ENCODE measurements around the gene PPFIA3. TPM values are rescaled to one million over a fixed set of nuclear protein-coding genes. Genes with fewer than 3 reads are reported as not detected.

PPFIA3 gene
- total RNA-seq, 1 experiment from 2014 or later: 19.1 TPM

GRCh38 chr19:49102303-49102702 lies 17.0 kb upstream of the PPFIA3 start:
- Histone ChIP-seq H2BK12ac (ENCODE audit: insufficient read length, low read depth, low read length) (no peak overlapping the region), H4K91ac (ENCODE audit: insufficient read length, low read depth, low read length) (no peak overlapping the region), H4K20me1 (ENCODE audit: control insufficient read depth, insufficient read depth, insufficient read length) (no peaks in the 10 kb centered on the region), H3K9ac (ENCODE audit: extremely low read depth, insufficient read length, low read length) (no peak overlapping the region), H2AFZ (ENCODE audit: low read length) (no peak overlapping the region), H2BK5ac (ENCODE audit: insufficient read length, low read length) (no peak overlapping the region), H3K79me1 (ENCODE audit: insufficient read depth, low read depth, low read length, poor library complexity, severe bottlenecking) (no peaks in the 10 kb centered on the region), H4K5ac (ENCODE audit: insufficient read length, low read depth, low read length) (no peak overlapping the region), H3K9me3 (ENCODE audit: control insufficient read depth, low read depth, low read length) (no peaks in the 10 kb centered on the region), H4K8ac (replicated peaks; ENCODE audit: insufficient read length, low read depth, low read length) (no peak overlapping the region), H3K18ac (ENCODE audit: insufficient read length, low read depth, low read length) (no peak overlapping the region), H3K4me1 (ENCODE audit: insufficient read depth, low read length) (no peaks in the 10 kb centered on the region), H3K4me2 (ENCODE audit: insufficient read depth, insufficient read length, low read length) (no peak overlapping the region), H2BK20ac (ENCODE audit: low read depth, low read length, poor library complexity, severe bottlenecking) (no peak overlapping the region), H3K27me3 (ENCODE audit: insufficient read depth, low read length) (no peaks in the 10 kb centered on the region), H3K23me2 (ENCODE audit: insufficient read length, low read depth, low read length, poor library complexity, severe bottlenecking) (no peaks in the 10 kb centered on the region), H3K14ac (ENCODE audit: insufficient read depth, low read length) (no peak overlapping the region), H3K56ac (ENCODE audit: insufficient read length, low read depth, low read length) (no peak overlapping the region), H3T11ph (ENCODE audit: low read length) (no peak overlapping the region), H3K23ac (ENCODE audit: insufficient read length, low read depth, low read length) (no peak overlapping the region), H2AK5ac (ENCODE audit: insufficient read length, low read length) (no peak overlapping the region), H2BK15ac (ENCODE audit: low read depth, low read length) (no peak overlapping the region), H2BK120ac (ENCODE audit: low read depth, low read length, poor library complexity, severe bottlenecking) (no peak overlapping the region), H3K79me2 (ENCODE audit: insufficient read depth, low read length) (no peaks in the 10 kb centered on the region), H3K27ac (ENCODE audit: insufficient read length, low read depth, low read length) (no peak overlapping the region), H3K4ac (ENCODE audit: low read depth, low read length) (no peak overlapping the region)
- no peak for TF ChIP-seq CTCF (conservative IDR thresholded peaks at IDR 0.05)
- Mint-ChIP-seq H3K36me3 (ENCODE audit: insufficient read depth in 1 of 3, low read depth in 3 of 3) (peaks cover 58 to 86% (median 82%) of the 10 kb centered on the region in 3 experiments), H3K9me3 (peaks cover 0 to 2% of the 10 kb centered on the region in 2 experiments; a peak in 2 of 5 replicates), H3K4me3 (no peak overlapping the region), H3K27me3 (ENCODE audit: low read depth) (no peaks in the 10 kb centered on the region; the same call in 1 of the 2 replicates), H3K27ac (peak overlapping the region in 2 of 3 experiments; percentile 59 to 72; a peak in 3 of 7 replicates), H3K4me1 (peaks cover 10 to 22% of the 10 kb centered on the region in 2 experiments)
- no peak for DNase-seq
- no CpG with 5 or more reads among the region's 12 CpGs for WGBS (ENCODE audit: extremely low coverage, insufficient read length, low lambda C conversion rate)
